OCI-LY3 (cell line): ENCODE data around the gene FCN2.

ENCODE experiments used
- EZH2phosphoT487 ChIP-seq: fragments of 200-600 bp; shearing (Covaris generic); IDR thresholded peaks from 2 replicates; pipeline ENCODE4 v1.6.1; 2018; ENCODE audit warnings: antibody characterized with exemption, mixed run types, low read depth
- TF ChIP-seq, protein P1 (sequence below): fragments of 200-600, 300-600 bp; sonication (generic); IDR thresholded peaks from 2 replicates; pipeline ENCODE4 v1.5.1; 2014; ENCODE audit warnings: antibody characterized with exemption, low read length, low read depth

DNA sequence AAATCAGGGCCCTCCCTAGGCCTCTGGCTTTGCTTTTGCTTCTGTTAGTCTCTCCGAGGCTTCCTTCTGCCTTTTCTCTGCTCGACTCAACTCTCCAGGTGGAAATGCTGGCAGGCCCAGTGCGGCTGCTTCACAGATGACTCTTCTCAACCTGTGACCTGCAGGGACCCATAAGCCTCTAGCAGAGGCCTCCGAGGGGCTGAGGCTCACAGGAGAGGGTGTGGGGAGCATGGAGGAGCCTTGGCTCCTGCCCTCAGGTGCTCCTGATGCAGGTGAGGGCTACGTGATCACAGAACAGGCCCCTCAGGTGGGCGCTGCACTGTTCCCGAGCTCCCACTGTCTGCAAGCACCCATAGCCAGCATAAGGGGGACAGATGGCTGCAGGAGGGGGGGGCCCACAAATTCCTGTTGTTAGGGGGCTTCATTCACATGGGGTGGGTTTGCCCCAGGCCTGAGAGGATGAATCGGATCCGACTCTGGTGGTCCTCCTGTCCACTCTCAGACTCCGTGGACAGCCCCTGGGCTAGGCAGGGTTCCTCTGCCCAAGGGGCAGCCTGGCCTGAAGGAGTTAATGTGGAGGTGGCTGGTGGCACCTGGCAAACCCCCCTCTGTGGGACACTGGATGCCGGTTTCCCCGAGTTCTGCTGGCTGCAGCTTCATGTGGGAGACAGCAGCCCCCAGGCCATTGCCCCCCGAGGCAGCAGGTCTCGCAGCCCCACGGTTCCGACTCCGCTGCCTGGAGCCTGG, 10.9 kb upstream of the FCN2 start:
- TF ChIP-seq, protein P1, sequence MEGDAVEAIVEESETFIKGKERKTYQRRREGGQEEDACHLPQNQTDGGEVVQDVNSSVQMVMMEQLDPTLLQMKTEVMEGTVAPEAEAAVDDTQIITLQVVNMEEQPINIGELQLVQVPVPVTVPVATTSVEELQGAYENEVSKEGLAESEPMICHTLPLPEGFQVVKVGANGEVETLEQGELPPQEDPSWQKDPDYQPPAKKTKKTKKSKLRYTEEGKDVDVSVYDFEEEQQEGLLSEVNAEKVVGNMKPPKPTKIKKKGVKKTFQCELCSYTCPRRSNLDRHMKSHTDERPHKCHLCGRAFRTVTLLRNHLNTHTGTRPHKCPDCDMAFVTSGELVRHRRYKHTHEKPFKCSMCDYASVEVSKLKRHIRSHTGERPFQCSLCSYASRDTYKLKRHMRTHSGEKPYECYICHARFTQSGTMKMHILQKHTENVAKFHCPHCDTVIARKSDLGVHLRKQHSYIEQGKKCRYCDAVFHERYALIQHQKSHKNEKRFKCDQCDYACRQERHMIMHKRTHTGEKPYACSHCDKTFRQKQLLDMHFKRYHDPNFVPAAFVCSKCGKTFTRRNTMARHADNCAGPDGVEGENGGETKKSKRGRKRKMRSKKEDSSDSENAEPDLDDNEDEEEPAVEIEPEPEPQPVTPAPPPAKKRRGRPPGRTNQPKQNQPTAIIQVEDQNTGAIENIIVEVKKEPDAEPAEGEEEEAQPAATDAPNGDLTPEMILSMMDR, result no peak
- no peak for TF ChIP-seq EZH2phosphoT487
